Measurements from ENCODE around the gene RCOR1. TPM values are rescaled to one million over a fixed set of nuclear protein-coding genes. Genes with fewer than 3 reads are reported as not detected.

RCOR1 gene
- total and polyA plus RNA-seq, 2 of the 8 experiments (the other 6 are each of a cell fraction or from before 2014, with no cell fraction given): 12.3 to 26.3 TPM

DNA sequence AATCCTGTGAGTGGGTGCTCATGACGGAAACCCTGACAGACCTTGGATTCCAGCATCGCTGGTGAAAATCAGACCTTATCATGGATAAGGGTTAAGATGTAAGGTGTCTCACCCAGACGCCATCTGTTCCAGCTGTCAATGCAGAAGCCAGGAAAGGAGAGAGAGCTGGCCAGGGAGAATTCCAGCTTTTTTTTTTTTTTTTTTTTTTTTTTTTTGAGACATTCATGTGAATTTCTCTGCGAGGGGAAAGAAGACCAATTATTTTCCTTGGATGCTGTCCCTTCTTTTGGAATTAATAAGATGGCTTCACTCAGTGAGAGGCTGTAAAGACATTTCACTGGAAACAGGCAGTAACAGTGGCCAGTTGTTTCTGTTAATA lies 186.6 kb downstream of the RCOR1 start:
- FAIRE-seq (no peak), DNase-seq (ENCODE audit: low read depth in 1 of 2, low spot score in 2 of 2) (no peak)
- no peak overlapping the region for H3K9ac ChIP-seq (replicated peaks in 1 of 4; ENCODE audit: extremely low read depth in 1 of 4, low read depth in 3 of 4, low read length in 3 of 4)
- peaks cover 7% of the 10 kb centered on the region; the same call in 1 of the 2 replicates for H3K23me2 ChIP-seq (ENCODE audit: low read depth, low read length)
- H3K27me3 ChIP-seq (replicated peaks in 1 of 4; ENCODE audit: control insufficient read depth in 3 of 4, extremely low read depth in 1 of 4, insufficient read depth in 3 of 4, low read length in 3 of 4): peaks cover 0 to 10% (median 8%) of the 10 kb centered on the region in 4 experiments; a peak in 5 of 7 replicates
- no peak for TF ChIP-seq CBX8 (IDR thresholded peaks at IDR 0.05; ENCODE audit: borderline replicate concordance, low read depth, low read length)
- no peak for TF ChIP-seq EP300 (IDR thresholded peaks at IDR 0.05; ENCODE audit: borderline replicate concordance in 1 of 2, low read depth in 2 of 2, low read length in 2 of 2)
- TF ChIP-seq RFX5 (IDR thresholded peaks at IDR 0.05; ENCODE audit: borderline replicate concordance, low read depth, low read length): no peak
- no peak for TF ChIP-seq SIN3A (conservative IDR thresholded peaks at IDR 0.05 in 1 of 2, IDR thresholded peaks at IDR 0.05 in 1 of 2; ENCODE audit: low read depth in 1 of 2, low read length in 2 of 2)
- no peak for TF ChIP-seq RBBP5 (IDR thresholded peaks at IDR 0.05; ENCODE audit: borderline replicate concordance, low read depth, low read length)
- no peak for TF ChIP-seq BRCA1 (IDR thresholded peaks at IDR 0.05; ENCODE audit: low read depth, low read length)
- TF ChIP-seq PHF8 (conservative IDR thresholded peaks at IDR 0.05; ENCODE audit: low read depth, low read length): no peak
- TF ChIP-seq SP2 (IDR thresholded peaks at IDR 0.05; ENCODE audit: low read length): no peak
- no peak overlapping the region for H3K4ac ChIP-seq (replicated peaks; ENCODE audit: insufficient read length, low read depth, low read length)
- H4K8ac ChIP-seq (ENCODE audit: extremely low read depth, insufficient read depth, low read length): no peak overlapping the region
- H3K4me3 ChIP-seq (ENCODE audit: extremely low read depth in 1 of 4, insufficient read depth in 2 of 4, low read depth in 3 of 4, low read length in 4 of 4): peak overlapping the region in 1 of 4 experiments; percentile 88; a peak in 3 of 8 replicates
- no peak overlapping the region for H3K56ac ChIP-seq (replicated peaks; ENCODE audit: insufficient read length, low read depth, low read length)
- H3K4me1 ChIP-seq (replicated peaks in 1 of 4; ENCODE audit: control insufficient read depth in 3 of 4, insufficient read depth in 4 of 4, low read length in 3 of 4): peaks cover 3 to 13% (median 8%) of the 10 kb centered on the region in 4 experiments
- H3K36me3 ChIP-seq (ENCODE audit: control insufficient read depth in 2 of 4, insufficient read depth in 4 of 4, low read length in 3 of 4): no peaks in the 10 kb centered on the region; a peak in 1 of 8 replicates
- H3K23ac ChIP-seq (ENCODE audit: insufficient read length): no peak overlapping the region
- WGBS, 2 experiments (ENCODE audit: extremely low coverage in 1 of 2, insufficient coverage in 1 of 2, insufficient read length in 1 of 2, insufficient replicate concordance in 2 of 2, low coverage in 1 of 2, low lambda C conversion rate in 2 of 2, missing lambda C conversion rate in 1 of 2): 83% methylated on average over 4 of the region's 4 CpGs; no CpG with 5 or more reads in 1 of the 2 experiments
- H3K4me2 ChIP-seq (ENCODE audit: insufficient read depth in 1 of 2, low read depth in 2 of 2, low read length in 2 of 2): peak overlapping the region; percentile 86 to 87; a peak in 2 of 4 replicates
- no peak overlapping the region for H2AK5ac ChIP-seq (ENCODE audit: low read depth, low read length)
- no peak overlapping the region for H2BK15ac ChIP-seq (ENCODE audit: low read length)
- no peak overlapping the region for H3K27ac ChIP-seq (ENCODE audit: low read depth, low read length)
- peaks cover 0 to 33% of the 10 kb centered on the region in 2 experiments; a peak in 2 of 4 replicates for H3K79me2 ChIP-seq (ENCODE audit: control insufficient read depth in 1 of 2, insufficient read depth in 2 of 2, low read length in 2 of 2)
- no peak overlapping the region for H2BK5ac ChIP-seq (ENCODE audit: low read depth, low read length)
- H4K5ac ChIP-seq (ENCODE audit: insufficient read length, low read depth, low read length): no peak overlapping the region
- no peak overlapping the region for H2BK12ac ChIP-seq (ENCODE audit: low read depth, low read length)
- H4K91ac ChIP-seq (replicated peaks; ENCODE audit: insufficient read length, low read length): no peak overlapping the region
- peaks cover 0 to 1% of the 10 kb centered on the region in 2 experiments for H4K20me1 ChIP-seq (replicated peaks in 1 of 2; ENCODE audit: control insufficient read depth in 1 of 2, insufficient read depth in 2 of 2, low read length in 2 of 2)
- no peak overlapping the region for H3K14ac ChIP-seq (ENCODE audit: insufficient read length)
- ChIA-PET CTCF (ENCODE audit: partially characterized antibody) (no interaction called here), POLR2A (ENCODE audit: partially characterized antibody) (interaction anchor here (0.6 to 1.4 kb wide), 2 partner anchors 85 to 89 kb away, joined by 3 to 4 read pairs; no protein-coding TSS in a partner anchor)
- no peaks in the 10 kb centered on the region for H3K9me3 ChIP-seq (ENCODE audit: insufficient read depth in 2 of 2, low read depth in 1 of 2, low read length in 1 of 2)
- H3K18ac ChIP-seq (ENCODE audit: extremely low read depth, low read length): no peak overlapping the region
- H2AFZ ChIP-seq (ENCODE audit: low read length): no peak overlapping the region
- H2BK120ac ChIP-seq (replicated peaks; ENCODE audit: low read depth, low read length): no peak overlapping the region
- no peak overlapping the region for H2BK20ac ChIP-seq (ENCODE audit: low read length)
- H3K79me1 ChIP-seq (ENCODE audit: low read depth, low read length): no peaks in the 10 kb centered on the region
